Activated CD4-positive, CD25-positive, alpha-beta regulatory T cell treated with anti-CD3 and anti-CD28 coated beads, Interleukin-2, amount 50 U/mL, for 72 hours (primary cell): Measurements from ENCODE around the gene AMD1.
"Not testable (repeated sequence)": the region's sequence is repeated elsewhere in the genome, so short reads cannot be mapped to it uniquely, and the experiment has no call there.

Experiments used
- DNase-seq: peaks from one replicate; pipeline ENCODE4 v3.0.0; 2021

AMD1 gene

DNA sequence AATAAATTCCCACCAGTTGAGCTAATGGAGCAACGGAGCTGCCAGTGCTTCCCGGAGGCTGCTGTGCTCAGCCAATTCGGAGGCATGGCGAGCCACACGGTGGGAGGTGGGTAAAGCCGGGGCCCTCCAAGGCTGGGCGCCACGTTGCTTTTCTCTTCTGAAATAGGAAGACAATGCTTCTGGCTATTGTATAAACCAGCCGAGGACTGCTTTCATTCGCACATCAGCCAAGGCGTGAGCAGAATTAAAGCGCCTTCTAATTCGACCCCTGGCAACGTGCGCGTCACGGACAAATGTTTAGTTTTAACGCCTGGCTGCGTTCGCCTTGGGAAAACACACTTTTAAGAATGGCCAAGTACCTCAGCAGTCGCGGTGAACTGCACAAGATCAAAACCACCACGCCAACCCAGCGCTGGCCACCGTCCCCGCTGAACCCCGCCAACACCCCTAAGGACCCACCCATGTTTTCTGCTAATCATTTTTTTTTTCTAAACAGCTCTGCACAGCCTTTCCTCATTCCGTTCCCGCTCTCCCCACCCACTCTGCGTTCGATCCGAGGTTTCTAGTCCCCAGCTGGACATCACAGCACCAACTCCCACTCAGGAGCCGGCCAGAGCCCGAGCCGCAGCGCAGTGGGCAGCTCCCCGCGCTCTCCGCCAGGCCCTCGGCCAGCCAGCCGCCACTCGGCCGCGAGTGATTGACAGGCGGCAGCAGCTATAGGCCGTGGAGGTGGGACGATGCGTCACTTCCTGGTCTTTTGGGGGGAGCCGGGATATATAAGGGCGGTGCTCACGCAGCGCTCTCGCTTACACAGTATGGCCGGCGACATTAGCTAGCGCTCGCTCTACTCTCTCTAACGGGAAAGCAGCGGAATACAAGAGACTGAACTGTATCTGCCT, at the start of gene AMD1:
TSS of gene AMD1 (plus strand) at position 805 of the 899 bp plus-strand sequence. CDS start 321 bp downstream, outside the sequence.
- DNase-seq = peak; percentile 90

DNA sequence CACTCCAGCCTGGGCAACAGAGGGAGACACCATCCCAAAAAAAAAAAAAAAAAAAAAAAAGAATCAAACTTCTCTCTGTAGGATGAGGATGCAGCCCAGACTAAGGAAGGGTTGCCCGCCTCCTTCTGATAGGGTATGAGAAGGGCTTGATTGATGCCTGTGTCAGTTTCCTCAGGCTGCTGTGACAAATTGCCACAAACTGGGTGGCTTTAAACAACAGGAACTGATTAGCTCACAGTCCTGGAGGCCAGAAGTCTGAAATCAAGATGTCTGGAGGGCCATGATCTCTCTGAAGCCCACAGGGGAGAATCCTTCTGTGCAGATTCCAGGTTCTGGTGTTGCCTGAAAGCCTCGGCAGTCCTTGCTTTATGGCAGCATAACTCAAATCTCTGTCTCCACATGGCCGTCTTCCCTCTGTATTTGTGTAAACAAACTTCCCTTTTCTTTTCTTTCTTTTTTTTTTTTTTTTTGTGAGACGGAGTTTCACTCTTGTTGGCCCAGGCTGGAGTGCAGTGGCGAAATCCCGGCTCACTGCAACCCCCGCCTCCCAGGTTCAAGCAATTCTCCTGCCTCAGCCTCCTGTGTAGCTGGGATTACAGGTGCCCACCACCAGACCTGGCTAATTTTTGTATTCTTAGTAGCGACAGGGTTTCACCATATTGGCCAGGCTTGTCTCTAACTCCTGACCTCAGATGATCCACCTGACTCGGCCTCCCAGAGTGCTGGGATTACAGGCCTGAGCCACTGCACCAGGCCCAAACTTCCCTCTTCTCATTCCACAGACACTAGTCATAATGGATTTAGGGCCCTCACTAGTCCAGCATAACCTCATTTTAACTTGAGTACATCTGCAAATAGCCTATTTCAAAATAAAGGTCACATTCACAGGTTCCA, 48.1 kb upstream of the AMD1 start:
- no peak for DNase-seq

DNA sequence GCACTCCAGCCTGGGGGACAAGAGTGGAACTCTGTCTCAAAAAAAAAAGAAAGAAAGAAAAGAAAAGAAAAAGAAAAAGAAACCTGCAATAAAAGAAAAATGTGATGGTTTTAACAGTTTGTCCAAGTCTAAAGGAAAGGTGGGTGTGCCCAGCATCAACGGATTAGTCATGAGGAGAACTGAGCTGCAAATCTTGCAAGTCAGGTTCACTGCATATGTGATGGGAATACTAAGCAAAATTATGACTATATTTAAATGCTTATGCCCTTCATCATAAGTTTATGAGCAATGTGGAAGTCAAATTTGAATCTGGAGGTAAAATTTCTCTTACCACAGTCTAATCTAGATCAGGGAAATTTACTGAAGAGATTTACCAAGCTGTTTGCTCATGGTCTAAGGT, 46.2 kb upstream of the AMD1 start:
- DNase-seq = no peak

DNA sequence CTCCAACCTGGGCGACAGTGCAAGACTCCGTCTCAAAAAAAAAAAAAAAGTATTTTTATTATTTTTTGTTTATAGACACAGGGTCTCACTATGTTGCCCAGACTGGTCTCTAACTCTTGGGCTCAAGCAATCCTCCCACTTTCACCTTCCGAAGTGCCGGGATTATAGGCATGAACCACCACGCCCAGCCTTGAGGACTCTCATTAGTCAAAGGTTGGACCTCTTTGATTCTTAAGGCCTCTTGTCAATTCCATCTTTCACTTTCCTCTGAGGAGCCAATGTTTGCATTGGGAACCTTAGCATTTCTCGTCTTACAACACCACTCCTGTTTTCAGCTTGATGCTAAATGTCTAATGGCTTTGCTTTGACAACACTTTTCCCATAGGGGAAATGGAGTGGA, 43.2 kb upstream of the AMD1 start:
- DNase-seq = no peak

DNA sequence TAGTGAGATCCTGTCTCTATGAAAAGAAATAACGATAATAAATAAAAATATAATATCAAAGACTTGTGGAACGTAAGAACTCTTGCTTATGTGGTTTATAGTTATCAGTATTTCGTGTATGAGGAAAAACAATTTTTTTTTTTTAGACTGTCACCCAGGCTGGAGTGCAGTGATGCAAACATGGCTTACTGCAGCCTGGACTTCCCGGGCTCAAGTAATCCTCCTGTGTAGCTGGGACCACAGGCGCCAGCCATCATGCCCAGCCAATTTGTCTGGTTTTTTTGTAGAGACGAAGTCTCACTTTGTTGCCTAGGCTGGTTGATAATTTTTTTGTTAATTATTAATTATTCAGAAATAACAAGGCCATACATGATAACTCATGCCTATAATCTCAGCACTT, 40.8 kb upstream of the AMD1 start:
- DNase-seq = no peak

DNA sequence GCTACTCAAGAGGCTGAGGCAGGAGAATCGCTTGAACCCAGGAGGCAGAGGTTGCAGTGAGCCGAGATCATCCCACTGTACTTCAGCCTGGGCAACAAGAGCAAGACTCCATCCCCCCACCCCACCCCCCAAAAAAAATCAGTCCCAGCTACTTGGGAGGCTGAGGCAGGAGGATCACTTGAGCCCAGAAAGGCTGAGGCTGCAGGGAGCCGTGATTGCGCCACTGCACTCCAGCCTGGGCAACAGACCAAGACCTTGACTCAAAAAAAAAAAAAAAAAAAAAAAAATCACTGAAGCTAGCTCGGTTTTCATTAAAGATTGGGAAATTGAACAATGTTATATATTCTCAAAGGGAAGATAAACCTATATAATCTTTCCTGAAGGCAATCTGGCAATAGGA, 38.8 kb upstream of the AMD1 start:
- DNase-seq = not testable (repeated sequence)

DNA sequence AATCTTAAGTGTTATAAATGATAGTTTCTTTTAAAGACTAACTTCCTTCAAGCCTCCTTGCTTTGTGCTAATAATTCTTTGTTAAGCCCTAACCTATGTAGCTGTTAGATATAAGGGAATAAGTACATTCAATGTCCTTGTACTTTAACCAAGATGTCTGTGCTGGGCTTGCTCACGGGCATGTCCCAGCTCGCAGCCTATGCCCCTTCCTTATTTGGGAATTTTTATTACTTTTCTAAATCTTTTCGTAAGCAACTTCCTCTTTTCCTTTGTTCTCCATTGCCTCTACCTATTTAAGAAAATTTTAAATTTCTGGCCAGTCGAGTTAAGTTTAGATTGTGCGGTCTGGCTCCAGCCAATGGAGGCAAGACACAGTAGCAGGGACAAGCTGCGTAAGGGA, 33.3 kb upstream of the AMD1 start:
- DNase-seq = no peak

DNA sequence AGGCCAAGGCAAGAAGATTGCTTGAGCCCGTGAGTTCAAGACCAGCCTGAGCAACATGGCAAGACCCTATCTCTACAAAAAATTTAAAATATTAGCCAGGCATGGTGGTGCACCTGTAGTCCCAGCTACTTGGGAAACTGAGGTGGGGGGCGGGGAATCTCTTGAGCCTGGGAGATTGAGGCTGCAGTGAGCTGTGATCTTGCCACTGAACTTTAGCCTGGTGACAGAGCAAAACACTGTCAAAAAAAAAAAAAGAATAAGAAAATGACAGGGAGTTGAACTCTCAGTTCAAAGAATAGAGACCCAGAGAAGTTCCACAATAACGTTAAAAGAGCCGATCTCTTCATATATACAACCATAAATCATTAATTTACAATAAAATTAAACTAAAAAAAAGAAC, 24.8 kb upstream of the AMD1 start:
- no peak for DNase-seq

DNA sequence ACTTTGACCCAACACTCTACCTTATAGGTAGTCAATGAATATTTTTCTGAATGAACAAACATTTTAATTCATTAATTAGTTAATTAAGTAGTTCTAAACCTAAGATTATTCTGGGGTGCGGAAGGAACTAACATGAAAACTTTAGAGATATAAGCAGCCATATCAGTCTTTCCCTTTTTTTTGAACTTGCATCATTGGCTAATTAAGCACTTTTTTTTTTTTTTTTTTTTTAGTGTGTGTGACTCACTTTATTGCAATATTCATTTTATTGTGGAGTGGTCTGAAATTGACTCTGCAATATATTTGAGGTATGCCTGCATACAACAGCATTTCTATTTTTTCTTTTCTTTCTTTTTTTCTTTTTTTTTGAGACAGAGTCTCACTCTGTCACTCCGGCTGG, 21.8 kb upstream of the AMD1 start:
- DNase-seq = no peak

DNA sequence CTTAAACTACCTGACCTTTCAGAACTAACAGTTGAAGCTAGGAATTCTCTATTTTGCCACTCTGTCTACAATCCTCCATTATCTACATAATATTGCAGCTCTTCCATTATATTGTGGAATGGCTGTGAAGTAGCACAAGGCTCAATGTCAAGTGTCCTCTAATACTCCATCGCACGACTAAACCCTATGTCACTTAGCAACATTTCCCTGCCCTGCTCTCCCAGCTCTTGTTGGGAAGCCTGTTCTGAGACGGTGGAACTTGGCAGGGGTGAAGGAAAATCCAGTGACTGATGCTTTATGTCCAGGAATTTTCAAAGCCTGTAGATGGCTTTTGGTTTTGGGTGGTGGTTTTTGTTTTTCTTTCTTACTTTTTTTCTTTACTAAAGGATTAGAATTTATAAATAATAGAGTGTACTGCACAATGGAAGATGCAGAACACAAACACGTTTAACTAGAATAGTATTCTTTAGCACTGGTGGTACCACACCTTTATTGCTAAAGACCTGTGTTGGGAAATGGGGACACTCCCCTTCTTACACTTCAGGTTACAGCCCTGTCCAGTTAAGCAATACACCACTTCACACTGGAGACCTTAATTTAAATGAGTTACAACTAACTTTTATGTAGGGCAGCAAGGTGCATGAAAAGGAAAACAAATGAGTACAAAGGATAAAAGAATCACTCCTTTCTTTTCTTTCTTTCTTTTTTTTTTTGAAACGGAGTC, 20.7 kb upstream of the AMD1 start:
- DNase-seq = no peak

DNA sequence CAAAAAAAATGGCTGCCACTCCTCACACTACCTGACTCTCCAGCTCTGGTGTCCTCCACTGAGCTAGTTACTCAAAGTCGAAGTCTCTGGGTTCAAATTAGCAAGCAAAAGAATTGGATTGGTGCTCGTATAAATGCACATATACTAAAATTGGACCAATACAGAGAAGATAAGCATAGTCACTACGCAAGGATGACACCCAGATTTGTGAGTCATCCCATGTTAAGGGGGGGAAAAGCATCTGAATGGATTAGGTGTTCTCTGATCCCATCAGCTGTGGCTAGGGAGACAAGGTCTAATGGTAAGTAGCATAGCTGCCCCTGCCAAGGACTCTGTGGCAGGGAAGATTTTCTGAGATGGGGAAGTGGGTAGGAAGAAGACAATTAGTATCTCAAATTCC, 18.3 kb upstream of the AMD1 start:
- no peak for DNase-seq

DNA sequence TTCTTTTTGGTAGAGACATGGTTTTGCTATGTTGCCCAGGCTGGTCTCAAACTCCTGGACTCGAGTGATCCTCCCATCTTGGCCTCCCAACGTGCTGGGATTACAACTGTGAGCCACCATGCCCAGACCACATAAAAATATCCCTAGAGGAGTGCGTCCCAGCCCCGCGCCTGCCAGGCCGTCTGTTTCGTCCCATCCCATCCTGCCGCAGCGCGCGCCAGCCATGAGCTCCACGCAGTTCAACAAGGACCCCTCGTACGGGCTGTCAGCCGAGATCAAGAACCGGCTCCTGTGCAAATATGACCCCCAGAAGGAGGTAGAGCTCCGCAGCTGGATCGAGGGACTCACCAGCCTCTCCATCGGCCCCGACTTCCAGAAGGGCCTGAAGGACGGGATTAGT, 16.6 kb upstream of the AMD1 start:
- no peak for DNase-seq

DNA sequence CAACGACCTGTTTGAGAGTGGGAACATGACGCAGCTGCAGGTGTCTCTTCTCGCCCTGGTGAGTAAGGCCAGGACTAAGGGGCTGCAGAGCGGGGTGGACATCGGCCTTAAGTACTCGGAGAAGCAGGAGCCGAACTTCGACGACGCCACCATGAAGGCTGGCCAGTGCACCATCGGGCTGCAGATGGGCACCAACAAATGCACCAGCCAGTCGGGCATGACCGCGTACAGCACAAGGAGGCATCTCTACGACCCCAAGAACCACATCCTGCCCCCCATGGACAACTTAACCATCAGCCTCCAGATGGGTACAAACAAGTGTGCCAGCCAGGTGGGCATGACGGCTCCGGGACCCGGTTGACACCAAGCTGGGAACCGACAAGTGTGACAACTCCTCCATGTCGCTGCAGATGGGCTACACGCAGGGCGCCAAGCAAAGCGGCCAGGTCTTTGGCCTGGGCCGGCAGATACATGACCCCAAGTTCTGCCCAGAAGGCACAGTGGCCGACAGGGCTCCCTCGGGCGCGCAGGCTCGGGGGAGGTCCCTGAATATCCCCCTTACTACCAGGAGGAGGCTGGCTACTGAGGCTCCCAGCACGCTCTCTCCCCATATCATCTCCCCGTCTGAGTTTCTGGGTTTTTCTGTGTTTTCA, 15.9 kb upstream of the AMD1 start:
- no peak for DNase-seq

DNA sequence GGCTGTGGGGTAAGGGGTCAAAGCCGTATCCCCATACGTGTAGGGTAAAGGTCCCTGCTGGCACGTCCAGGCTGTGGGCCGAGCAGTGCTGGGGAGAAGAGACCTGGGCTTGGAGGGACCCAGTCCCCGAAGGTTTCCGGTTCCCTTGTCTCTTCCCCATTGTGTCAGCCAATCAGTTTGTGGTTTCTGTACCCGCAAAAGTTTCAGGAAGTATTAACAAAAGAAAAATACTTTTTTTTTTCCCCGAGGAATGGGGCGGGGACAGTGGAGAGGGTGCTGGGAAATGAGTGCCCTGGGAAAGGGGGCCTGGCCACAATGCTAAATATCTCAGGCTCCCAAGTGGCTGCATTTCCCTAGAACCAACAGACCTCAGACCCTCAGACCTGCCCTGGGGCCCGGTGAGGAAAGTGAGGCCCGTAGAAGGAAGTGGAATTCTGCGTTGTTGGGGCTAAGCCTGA, 15.2 kb upstream of the AMD1 start:
- no peak for DNase-seq

DNA sequence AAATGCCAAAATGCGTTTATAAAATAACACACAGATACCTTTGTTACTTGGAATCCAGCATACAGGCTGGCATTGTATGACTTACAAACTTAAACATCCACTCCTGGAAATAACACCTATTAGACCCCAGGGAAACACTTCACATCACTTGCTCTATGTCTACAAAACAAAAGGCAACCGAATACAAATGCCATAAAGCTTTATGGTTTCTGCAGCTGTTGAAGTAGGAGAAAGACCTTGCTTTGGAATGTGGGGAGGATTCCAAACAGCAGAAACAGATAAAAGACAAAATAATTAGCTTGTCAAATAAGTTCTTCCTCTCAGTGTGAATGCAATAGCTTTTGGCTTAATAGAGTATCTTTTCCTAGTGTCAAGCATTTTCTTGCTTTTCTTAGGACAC, 9.8 kb upstream of the AMD1 start:
- DNase-seq = no peak

DNA sequence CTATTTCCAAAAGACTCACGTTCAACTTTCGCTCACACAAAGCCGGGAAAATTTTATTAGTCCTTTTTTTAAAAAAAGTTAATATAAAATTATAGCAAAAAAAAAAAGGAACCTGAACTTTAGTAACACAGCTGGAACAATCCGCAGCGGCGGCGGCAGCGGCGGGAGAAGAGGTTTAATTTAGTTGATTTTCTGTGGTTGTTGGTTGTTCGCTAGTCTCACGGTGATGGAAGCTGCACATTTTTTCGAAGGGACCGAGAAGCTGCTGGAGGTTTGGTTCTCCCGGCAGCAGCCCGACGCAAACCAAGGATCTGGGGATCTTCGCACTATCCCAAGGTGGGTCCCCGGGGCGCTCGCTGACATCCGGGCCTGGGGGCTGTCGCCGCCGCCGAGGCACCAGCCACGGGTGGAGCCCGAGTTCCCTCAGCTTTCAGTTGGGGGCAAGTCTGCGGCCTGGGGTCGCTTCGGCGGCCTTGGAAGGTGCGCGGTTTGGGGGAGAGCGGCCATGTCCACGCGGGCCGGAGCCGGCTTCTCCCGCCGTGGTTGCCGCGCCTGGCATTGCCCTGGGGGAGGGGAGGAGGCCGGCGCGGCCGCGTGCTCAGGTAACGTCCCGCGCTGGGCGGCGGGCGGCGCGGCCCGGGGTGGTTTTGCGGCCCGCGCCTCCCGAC, 429 bp downstream of the AMD1 start:
- DNase-seq = peak; percentile 68

DNA sequence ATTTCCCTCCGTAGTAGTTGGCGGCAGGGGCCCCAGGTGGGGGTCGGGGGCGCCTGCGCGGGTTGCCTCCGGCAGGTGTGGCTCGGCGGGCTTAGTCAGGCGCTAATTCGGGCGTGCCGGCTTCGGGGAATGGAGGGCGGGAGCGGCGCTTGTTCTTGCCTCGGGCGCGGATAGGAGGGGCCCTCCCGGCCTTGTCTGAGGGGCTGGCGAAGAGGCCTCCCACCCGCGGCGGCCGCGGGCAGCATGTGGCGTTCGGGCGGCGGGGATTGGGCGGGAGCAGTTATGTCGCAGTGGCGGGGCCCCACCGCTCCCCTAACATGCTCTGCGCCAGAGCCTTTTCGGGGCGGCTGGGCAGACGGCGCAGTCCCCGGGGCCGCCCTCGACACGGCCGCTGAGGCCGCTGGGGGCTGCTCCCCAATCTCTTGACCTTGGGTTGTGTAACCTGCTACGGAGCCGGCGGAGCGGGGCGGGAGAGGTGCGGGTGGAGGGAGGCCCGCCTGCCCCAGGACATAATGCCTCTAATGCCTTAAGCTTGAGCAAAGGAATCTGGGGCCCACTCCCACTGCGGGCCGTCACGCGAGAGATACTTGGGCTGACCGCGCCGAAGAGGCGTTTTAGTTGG, 1.1 kb downstream of the AMD1 start:
- DNase-seq = no peak

DNA sequence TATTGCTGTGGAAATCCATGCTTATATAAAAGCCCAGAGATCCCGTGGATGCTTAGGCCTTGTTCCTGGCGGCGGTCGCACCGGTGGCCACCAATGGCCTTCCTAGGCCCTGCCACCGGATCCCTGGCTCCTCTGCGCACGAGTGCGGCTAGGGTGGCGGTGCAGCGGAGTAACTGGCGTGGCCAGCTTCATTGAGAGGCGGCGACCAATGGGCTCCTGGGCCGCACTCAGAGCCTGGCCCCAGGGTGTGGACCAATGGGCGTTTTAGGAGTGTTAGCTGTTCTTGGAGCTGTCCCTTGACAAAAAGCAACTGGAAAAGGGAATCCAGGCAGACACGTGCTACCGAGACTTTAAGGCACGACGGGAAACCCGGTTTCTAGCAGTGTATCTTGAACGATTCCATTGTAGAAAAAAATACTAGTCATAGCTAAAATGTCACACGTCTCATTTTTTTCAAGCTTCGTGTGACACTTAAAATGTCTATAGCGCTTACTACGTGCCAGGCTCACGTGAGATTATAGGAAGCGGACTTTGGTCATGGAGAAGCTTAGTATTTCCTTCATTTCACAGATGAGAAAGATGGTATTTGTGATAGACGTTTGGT, 1.7 kb downstream of the AMD1 start:
- DNase-seq = peak; percentile 75

DNA sequence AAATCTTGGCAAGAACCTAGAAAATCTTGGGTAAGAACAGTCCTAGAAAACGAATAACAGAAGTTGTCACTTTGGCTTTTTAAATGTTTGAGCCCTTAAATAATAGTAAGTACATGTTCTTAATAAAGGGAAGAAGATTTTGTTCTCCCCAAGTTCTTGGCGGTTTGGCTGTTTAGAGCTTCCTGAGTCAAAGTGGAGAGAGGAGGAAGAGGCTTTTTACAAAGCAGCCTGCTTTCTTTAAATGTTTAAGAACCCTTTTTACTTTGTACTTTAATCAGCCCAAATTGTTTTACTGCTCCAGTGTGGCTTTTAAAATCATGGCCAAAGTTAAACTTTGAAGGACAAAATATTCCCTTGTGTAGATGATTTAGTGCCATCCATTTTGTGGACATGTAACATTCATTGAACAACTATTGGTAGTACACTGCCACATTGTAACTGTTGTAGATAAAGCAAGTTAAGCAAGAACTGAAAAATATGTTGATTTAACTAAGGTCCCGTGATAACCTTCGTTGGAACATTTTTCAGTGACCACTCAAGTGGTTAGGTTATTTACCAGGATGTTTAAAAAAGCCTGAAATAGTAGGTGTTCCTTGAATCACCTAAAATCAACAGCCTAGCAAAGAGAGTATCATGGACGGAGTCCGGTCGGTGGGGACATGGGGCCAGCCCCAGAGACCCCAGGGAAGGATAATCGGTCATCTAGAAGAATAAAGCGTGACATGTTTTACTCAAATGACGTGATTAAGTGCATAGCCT, 2.4 kb downstream of the AMD1 start:
- no peak for DNase-seq

DNA sequence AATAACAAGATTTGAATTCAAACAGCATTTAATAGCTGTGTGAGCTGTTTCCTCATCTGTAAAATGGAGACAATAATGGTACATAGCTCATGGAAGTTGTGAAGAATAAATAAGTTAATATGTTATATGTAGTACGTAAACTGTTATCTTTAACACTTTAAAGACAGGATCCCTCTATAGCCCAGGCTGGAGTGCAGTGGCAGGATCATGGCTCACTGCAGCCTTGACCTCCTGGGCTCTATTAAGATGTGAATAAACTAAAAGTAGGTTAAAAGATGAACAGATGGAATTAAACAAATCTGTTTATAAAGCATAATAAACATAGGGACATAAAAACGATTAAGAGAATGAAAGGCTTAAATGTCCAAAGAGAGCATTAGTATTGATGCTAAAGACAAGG, 3.0 kb downstream of the AMD1 start:
- DNase-seq = no peak
